Loucy (cell line): ENCODE measurements around the gene ILKAP.

Experiments
- H2AFZ ChIP-seq: fragments of 200-600 bp; sonication (generic); 2 replicates; pipeline ENCODE4 v1.6.0; 2016; ENCODE audit warnings: antibody characterized with exemption, mild to moderate bottlenecking, low read length, moderate library complexity
- H3F3A ChIP-seq: fragments of 200-600 bp; 2 replicates; pipeline ENCODE4 v1.6.0; 2016; ENCODE audit warnings: antibody characterized with exemption, low read depth, mild to moderate bottlenecking
- H3K27me3 ChIP-seq: fragments of 200-600 bp; sonication (generic); 2 replicates; pipeline ENCODE4 v1.6.1; 2014; ENCODE audit warnings: low read length, mild to moderate bottlenecking; ENCODE audit not compliant: insufficient read depth, poor library complexity, severe bottlenecking
- H3K36me3 ChIP-seq: fragments of 200-600 bp; sonication (generic); 2 replicates; pipeline ENCODE4 v1.6.1; 2016; ENCODE audit warnings: low read length; ENCODE audit not compliant: insufficient read depth
- H3K4me1 ChIP-seq: fragments of 200-600 bp; sonication (generic); 2 replicates; pipeline ENCODE4 v1.5.1; 2014; ENCODE audit warnings: low read length, mild to moderate bottlenecking; ENCODE audit not compliant: insufficient read depth, poor library complexity, severe bottlenecking
- H3K4me2 ChIP-seq: fragments of 200-600 bp; sonication (generic); 2 replicates; pipeline ENCODE4 v1.6.0; 2014; ENCODE audit warnings: antibody characterized with exemption, low read length, low read depth, mild to moderate bottlenecking; ENCODE audit not compliant: poor library complexity, severe bottlenecking
- H3K4me3 ChIP-seq: fragments of 200-600 bp; sonication (generic); 2 replicates; pipeline ENCODE4 v1.5.1; 2014; ENCODE audit warnings: low read length, mild to moderate bottlenecking, mixed read lengths; ENCODE audit not compliant: poor library complexity, severe bottlenecking
- H3K79me2 ChIP-seq: fragments of 200-600 bp; sonication (generic); 2 replicates; pipeline ENCODE4 v1.6.1; 2014; ENCODE audit warnings: low read length; ENCODE audit not compliant: insufficient read depth
- H3K9ac ChIP-seq: fragments of 200-600 bp; sonication (generic); 2 replicates; pipeline ENCODE4 v1.6.0; 2014; ENCODE audit warnings: mild to moderate bottlenecking, low read depth, low read length, moderate library complexity; ENCODE audit not compliant: poor library complexity, severe bottlenecking
- H3K9me2 ChIP-seq: fragments of 200-600 bp; sonication (generic); replicated peaks from 2 replicates; pipeline ENCODE4 v1.6.1; 2016; ENCODE audit warnings: low read depth, low read length, mixed read lengths
- H3K9me3 ChIP-seq: fragments of 200-600 bp; sonication (generic); 2 replicates; pipeline ENCODE4 v1.6.1; 2014; ENCODE audit warnings: mild to moderate bottlenecking, antibody characterized with exemption, low read length, low read depth; ENCODE audit not compliant: insufficient read depth
- H4K20me1 ChIP-seq: fragments of 200-600 bp; sonication (generic); 2 replicates; pipeline ENCODE4 v1.6.0; 2014; ENCODE audit warnings: antibody characterized with exemption, low read length, mild to moderate bottlenecking; ENCODE audit not compliant: insufficient read depth, poor library complexity, severe bottlenecking
- EZH2phosphoT487 ChIP-seq: fragments of 200-600 bp; IDR thresholded peaks from 2 replicates; pipeline ENCODE4 v1.6.1; 2018; ENCODE audit warnings: antibody characterized with exemption, mild to moderate bottlenecking, moderate library complexity, borderline replicate concordance
- TF ChIP-seq, protein P1 (sequence below): fragments of 200-600 bp; sonication (generic); conservative IDR thresholded peaks from 2 replicates; pipeline ENCODE4 v1.5.1; 2014; ENCODE audit warnings: mild to moderate bottlenecking, antibody characterized with exemption, low read length

Gene ILKAP

DNA sequence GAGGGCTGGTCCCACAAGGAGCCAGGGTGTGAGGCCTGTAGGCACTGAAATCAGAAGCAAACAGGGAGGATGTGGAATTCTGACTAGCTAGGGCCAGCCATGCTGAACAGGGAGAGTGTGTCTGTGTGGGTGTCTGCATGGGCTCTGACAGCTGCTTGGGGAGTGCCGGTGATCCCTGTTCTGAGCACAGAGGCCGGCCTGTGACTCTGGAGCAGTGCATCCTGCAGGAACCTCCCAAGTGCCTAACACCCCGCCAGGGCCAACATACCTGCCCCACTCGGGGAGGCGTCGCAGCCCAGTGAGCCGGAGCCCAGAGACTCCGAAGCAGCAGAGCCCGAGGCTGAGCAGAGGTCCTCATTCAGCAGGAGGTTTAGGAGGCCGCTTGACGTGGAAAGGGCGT, 47.8 kb upstream of the ILKAP start:
- Histone ChIP-seq H2AFZ (no peak overlapping the region), H3K4me3 (no peak overlapping the region), H4K20me1 (no peaks in the 10 kb centered on the region), H3F3A (no peaks in the 10 kb centered on the region), H3K4me1 (no peaks in the 10 kb centered on the region), H3K79me2 (no peaks in the 10 kb centered on the region), H3K9me3 (no peaks in the 10 kb centered on the region), H3K9me2 (no peaks in the 10 kb centered on the region), H3K9ac (no peak overlapping the region), H3K36me3 (peaks cover 24% of the 10 kb centered on the region; the same call in 1 of the 2 replicates), H3K27me3 (no peaks in the 10 kb centered on the region), H3K4me2 (no peak overlapping the region)
- no peak for TF ChIP-seq EZH2phosphoT487
- TF ChIP-seq, protein P1, sequence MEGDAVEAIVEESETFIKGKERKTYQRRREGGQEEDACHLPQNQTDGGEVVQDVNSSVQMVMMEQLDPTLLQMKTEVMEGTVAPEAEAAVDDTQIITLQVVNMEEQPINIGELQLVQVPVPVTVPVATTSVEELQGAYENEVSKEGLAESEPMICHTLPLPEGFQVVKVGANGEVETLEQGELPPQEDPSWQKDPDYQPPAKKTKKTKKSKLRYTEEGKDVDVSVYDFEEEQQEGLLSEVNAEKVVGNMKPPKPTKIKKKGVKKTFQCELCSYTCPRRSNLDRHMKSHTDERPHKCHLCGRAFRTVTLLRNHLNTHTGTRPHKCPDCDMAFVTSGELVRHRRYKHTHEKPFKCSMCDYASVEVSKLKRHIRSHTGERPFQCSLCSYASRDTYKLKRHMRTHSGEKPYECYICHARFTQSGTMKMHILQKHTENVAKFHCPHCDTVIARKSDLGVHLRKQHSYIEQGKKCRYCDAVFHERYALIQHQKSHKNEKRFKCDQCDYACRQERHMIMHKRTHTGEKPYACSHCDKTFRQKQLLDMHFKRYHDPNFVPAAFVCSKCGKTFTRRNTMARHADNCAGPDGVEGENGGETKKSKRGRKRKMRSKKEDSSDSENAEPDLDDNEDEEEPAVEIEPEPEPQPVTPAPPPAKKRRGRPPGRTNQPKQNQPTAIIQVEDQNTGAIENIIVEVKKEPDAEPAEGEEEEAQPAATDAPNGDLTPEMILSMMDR = no peak

DNA sequence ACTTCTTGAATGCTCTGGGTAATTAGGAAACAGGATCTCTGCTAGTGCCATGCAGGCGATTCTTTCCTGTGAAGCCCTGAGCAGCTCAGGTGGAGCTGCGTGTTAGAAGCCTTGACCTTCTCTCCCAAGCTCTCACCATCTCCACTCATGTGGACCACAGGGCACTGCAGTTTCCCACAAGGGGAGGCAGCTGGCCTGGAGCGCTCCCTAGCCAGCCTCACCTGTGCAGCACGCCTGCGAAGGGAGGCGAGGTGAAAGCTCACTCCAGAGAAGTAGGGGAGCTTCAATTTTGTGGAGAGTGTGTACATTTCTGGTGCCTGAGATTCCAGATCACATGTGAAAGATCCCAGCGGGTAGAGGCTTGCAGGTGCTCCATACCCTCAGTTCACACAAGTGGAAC, 47.4 kb upstream of the ILKAP start:
- Histone ChIP-seq H4K20me1 (no peaks in the 10 kb centered on the region), H3K9me3 (no peaks in the 10 kb centered on the region), H3K36me3 (peaks cover 21% of the 10 kb centered on the region; the same call in 1 of the 2 replicates), H2AFZ (no peak overlapping the region), H3K79me2 (no peaks in the 10 kb centered on the region), H3K9me2 (no peaks in the 10 kb centered on the region), H3K9ac (no peak overlapping the region), H3F3A (no peaks in the 10 kb centered on the region), H3K4me3 (no peak overlapping the region), H3K27me3 (no peaks in the 10 kb centered on the region), H3K4me1 (no peaks in the 10 kb centered on the region), H3K4me2 (no peak overlapping the region)
- TF ChIP-seq EZH2phosphoT487 = no peak
- TF ChIP-seq, protein P1 = no peak

DNA sequence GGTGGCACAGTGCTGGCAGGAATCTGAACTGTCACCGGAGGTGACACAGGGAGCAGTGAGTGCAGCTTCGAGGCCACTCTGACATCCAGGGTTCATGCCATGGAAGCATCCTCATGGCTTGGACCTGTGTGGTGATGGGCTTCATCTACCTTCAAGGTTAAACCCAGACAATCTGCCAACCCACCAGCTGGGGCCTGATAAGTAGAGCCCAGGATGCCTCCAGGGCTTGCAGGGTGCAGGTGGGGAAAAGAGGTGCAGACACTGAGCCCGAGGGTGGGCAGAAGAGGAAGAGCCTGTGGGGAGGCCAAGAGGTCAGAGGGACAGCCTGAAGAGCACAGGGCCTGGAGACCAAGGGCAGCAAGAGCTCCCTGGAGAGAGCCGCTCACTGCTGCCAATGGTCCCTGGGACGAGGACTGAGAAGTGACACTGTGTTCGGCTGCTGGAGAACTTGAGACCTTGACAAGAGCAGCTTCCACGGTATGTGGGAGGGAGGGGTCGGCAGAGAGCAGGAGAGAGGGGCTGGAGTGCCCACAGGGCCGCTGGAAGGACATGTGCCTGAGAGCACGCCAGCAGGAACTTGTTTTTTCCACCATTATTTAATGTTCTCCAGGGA, 44.5 kb upstream of the ILKAP start:
- peaks cover 12% of the 10 kb centered on the region; the same call in 1 of the 2 replicates for H3K36me3 ChIP-seq
- H3F3A ChIP-seq = no peaks in the 10 kb centered on the region
- H3K4me1 ChIP-seq = peaks cover 2% of the 10 kb centered on the region
- H3K9me3 ChIP-seq = no peaks in the 10 kb centered on the region
- no peak overlapping the region for H3K9ac ChIP-seq
- H3K4me3 ChIP-seq = no peak overlapping the region
- no peaks in the 10 kb centered on the region for H3K27me3 ChIP-seq
- TF ChIP-seq, protein P1 = no peak
- no peak for TF ChIP-seq EZH2phosphoT487
- H3K9me2 ChIP-seq = no peaks in the 10 kb centered on the region
- no peaks in the 10 kb centered on the region for H3K79me2 ChIP-seq
- no peaks in the 10 kb centered on the region for H4K20me1 ChIP-seq
- H3K4me2 ChIP-seq = no peak overlapping the region
- H2AFZ ChIP-seq = no peak overlapping the region
